Skeletal muscle cell (primary cell): ENCODE measurements around the gene PUM1.

Experiments
- DNase-seq: peaks from one replicate; pipeline ENCODE4 v3.0.0-alpha.2; 2010; ENCODE audit warnings: low read depth
- H3K4me3 ChIP-seq: 2 replicates; pipeline ENCODE4 v1.5.1; 2011; ENCODE audit warnings: low read depth, mild to moderate bottlenecking, control low read depth, low read length, moderate library complexity

Gene PUM1

DNA sequence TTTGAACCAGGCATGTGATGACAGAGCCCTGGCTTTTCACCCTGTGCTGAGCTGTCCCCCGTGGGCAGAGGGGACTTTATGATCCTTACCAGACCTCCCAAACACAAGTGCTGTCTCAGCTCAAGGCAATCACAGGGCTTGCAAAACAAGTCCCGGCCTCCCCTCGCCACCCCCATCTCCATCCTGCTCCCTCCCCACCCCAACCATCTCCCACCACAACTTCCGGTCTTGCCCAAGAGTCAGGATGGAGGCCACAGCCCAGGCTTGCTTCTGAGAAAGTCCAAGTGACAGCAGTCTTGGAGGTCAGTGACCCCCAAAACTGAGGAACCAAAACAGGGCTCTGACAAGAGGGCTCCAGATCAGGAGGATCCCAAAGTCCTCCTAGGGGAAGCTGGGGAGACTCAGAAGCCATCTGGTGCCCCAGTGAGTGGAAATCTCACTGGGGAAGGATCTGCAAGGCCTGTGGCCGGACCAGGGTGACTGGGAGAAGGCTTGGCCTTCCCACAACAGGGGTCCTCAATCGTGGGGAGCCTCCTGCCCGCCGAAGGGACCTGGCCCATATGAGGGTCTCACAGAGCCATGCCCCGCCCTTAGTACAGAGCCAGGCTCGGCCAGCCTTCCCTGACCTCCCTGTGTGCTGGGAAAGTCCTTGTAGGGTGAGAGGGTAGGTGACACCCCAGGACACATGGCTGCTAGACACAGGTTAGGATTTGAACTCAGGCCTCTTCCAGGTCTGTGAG lies 152.4 kb downstream of the PUM1 start:
- DNase-seq = no peak
- no peak overlapping the region for H3K4me3 ChIP-seq

DNA sequence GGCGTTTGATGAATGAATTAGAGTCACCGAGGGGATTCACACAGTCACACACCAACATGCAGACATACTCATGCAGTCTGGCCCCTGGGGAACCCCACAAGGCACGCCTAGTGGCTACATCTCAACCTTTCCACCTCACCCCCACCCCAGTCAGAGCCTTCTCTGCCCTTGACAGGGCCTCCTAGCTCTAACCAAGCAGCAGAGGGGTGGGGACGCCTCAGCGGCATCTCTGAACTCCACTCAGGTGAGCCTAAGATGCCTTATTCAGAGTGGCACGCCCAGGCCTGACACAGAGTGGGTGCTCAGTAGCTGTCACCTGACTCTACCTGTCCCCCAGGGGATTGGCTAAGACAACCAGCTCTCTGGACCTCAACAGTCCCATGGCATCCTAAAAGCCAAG lies 153.3 kb downstream of the PUM1 start:
- H3K4me3 ChIP-seq = no peak overlapping the region
- no peak for DNase-seq

DNA sequence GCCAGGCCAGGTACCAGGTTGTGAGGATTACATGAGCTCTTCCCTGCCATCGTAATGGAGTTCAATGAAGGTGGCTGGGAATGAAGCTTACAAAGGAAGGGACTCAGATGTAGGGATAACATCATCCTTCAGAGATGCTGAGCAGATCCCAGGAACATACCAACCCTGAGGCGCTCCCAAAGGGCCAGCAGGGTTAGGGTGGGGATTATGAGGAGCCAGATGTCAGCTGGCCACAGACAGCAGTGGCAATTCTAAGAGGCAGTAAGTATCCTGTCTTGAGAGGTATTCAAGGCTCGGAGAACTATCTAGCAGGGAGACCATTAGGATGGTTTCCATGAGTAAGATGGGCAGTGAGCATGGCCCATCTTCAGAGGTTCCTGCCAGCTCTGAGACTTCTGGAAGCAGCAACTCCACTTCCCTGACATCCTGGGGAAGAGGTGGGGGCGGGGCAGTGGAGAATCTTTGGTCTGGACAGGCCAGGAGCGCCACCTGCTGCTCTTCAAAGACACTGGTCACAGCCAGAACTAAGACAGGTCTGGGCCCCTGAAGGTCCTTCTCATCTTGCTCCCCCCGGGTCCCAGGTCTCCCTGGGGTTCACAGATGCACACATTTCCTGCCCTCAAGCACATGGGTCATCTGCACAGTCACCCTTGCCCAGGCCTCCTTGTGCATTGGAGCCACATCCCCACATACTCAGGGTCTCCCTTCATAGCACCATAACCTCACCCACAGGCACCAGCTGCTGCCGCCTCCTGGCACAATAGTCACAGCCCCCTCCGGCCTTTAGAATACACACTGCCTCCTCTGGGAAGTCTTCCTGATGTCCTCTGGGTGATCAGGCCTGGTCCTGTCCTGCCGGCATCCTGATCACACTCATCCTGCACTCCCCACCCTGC lies 154.2 kb downstream of the PUM1 start:
- H3K4me3 ChIP-seq = no peak overlapping the region
- DNase-seq = peak; percentile 52

DNA sequence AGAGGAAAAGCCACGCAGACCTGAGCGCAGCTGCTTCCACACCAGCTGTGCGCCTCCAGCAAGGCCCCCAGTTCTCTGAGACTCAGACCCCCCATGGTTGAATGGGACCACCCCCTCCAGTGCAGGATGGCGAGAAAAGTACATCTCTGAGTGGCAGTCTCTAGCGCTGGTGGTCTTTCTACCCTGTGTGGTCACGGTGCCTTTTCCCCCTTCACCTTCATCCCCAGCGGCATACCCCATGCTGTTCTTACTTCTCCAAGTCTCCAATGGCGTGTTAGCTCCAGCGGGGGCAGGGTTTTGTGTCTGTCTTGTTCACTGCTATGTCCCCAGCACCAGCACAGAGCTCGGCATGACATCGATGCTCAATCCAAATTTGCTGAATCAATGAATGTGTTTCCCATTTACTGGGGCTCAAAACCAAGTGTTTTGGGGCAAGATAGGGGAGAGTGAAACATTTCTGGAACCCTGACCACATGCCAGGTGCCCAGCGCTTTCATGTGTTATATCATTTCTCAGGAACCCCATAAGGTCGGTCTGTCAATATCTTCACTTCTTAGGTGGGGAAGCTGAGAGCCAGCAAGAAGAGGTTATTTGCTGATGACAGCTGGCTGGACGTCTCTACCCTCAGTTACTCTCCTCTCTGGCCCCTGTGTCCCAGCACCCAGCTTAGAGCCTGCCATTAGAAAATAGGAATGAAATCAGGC lies 156.0 kb downstream of the PUM1 start:
- H3K4me3 ChIP-seq = peak overlapping the region; percentile 52
- no peak for DNase-seq

DNA sequence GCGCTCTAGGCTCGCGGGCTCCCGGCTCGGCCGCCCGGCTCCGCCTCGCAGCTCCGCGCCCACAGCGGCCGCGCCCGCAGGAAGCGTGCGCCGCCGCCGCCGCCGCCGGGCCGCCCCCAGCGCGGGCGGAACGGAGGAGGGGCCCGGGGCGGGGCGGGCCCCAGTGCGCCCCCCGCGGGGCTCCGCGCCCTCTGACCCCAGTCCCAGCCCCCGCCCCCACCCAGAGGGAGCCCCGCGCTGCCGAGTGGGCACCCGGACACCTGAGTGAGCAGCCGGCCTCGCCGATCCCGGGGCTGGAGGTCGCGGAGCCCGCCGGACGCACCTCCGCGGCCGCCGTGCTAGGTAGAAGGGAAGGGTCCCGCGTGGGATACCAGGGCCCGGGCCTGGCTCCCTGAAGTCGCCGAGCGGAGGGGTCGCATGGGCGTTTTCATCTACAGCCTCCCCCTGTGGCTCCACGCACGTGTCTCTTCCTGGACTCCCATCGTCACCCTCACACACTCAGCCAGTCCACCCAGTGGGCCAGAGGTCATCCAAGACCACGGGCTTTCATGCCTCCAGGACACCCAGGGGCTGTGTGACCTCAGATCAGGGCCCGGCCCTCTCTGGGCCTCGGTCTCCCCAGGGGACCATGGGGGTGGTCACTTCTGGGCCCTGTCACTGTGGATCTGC lies 156.7 kb downstream of the PUM1 start, which contains the start of gene SDC3:
SDC3 (minus strand) TSS at position 63 of the 669 bp plus-strand sequence. CDS start 172 bp downstream, outside the sequence.
- no peak for DNase-seq
- H3K4me3 ChIP-seq = peak within 1 kb of the TSS; percentile 68

DNA sequence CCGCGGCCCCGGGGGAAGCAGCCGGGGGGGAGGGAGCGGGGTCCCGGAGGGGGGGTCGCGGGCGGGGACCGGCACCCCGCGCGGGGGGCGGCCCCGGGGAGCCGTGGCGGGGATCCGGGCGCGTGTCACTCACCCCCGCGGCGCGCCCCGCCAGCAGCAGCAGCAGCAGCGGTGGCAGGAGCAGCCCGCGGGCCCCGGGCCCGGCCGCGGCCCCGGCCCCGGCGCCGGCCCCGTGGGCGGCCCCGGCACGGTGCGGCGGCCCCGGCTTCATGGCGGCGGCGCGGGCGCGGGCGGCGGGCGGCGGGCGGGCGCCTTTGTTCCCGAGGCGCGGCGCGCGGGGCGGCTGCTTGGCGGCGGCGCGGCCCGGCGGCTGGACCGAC lies 157.2 kb downstream of the PUM1 start:
- H3K4me3 ChIP-seq = peak overlapping the region; percentile 68
- no peak for DNase-seq

DNA sequence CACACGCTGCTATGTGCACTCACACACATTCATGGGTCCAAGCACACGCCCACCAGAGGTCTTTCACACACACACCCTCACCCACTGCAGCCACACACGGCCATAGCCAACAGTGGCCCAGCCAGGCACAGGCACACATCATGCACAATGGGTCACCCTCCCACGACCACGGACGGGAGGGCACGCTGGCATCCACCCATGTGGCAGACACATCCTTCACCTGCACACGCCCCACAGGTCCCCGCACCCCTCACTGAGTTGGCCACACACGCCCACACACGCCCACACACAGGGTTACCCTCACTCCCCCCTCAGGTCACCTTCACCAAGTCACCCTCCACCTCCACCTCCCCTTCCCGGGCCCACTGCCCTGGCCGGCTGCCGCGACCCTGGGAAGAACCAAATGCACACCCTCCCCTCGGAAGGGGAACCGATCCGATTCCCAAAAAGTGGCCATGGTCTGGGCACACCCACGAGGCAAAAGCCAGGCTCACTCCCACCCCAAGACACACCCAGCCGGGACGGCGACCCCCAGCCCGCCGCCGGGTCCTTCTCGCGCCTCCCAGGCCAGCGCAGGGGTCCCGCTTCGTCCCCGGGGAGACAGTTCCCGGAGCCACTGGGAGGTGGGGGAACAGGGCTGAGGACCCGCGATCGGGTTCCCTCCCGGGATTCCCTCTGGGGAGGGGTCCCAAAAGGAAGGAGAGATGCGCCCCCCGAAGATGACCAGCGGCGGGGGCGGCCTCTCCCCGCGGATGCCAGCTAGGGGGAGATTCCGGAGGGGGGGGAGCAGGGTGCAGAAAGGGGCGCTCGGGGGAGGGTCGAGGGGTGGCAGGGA lies 157.8 kb downstream of the PUM1 start:
- DNase-seq = no peak
- H3K4me3 ChIP-seq = peak overlapping the region; percentile 68

DNA sequence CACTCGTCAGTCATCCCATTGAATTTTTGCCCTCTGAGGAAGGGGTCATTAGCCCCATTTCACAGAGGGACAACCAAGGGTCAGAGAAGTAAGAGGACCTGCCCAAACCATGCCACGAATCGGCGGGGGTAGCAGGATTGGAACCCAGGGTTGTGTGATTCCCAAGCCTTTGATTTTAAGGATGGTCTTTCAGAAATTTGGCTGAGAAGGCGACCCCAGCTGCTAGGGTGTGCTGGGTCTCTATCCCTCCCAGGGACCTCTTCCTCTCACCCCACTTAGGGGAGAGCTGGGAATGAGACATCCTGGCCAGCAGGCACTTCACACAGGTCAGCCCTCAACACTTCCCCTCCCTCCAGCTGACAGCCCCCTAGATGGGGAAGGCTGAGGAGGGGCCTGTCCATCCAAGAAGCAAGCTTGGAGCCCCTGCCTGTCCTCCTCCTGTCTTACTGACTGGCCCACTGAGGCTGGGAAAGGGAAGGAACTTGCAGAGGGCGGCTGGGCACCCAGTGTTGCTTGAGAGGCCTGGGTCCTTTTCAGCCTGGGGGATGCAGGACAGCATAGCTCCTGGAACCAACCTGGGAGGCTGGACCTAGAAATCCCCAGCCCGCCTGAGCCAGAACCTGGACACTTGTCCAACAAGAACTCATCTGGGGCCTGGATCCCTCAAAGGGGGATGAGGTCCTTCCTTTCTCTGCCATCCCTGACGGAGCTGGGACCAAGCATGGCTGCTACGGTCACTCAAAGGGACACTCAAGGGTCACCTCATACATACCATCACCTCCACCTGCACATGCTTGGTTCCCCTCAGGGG lies 158.7 kb downstream of the PUM1 start:
- DNase-seq = no peak

DNA sequence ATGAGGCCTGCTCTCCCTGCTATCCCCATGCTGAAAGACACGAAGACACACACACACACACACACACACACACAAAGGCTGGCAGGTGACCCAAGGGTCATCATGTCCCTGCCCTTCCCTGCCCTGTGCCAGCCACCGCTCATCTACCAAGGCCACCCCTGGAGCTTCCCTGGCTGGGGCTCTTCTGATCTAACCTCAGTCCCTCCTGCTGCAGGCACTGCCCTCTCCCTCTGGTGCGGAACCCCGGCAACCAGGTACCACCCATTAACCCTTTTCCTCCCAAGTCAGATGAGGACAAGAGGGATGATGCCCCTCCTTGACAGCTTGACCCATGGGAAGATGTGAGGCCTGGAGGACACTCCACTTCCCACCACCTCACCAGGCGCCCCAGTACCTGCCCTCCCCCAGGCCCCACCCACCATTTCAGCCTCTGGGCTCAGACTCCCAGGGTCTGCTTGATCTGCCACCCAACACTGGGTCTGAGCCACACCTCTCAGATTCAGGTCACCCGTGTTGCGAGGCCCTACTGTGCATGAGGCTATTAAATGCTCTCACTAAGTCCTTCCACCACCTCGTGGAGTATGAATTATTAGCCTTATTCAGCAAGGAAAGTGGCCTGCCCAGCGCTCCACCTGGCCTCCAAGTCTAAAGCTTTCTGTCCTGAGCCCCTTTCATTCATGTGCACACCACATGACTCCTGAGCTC lies 159.4 kb downstream of the PUM1 start:
- no peak for DNase-seq
- H3K4me3 ChIP-seq = no peak overlapping the region

More for the DNA sequence above, 158.7 kb downstream of the PUM1 start:
- peak overlapping the region; percentile 68 for H3K4me3 ChIP-seq

DNA sequence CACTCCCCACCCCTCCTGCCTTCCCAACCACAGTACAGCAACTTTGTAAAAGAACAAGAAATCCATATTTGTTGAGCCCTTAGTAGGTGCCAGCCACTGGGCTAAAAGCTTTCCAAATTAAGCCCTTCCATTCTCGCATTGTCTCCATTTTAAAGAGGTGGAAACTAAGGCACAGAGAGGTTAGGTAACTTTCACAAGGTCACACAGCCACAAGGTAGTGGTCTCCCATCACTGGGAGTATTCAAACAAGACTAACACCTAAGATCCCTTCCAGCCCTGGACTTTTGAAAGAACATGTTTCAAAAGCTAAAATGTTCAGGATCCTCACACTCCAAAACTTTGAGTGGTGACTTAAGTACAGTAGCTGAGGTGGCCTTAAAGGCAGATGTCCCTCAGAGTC lies 160.1 kb downstream of the PUM1 start:
- no peak overlapping the region for H3K4me3 ChIP-seq
- no peak for DNase-seq

DNA sequence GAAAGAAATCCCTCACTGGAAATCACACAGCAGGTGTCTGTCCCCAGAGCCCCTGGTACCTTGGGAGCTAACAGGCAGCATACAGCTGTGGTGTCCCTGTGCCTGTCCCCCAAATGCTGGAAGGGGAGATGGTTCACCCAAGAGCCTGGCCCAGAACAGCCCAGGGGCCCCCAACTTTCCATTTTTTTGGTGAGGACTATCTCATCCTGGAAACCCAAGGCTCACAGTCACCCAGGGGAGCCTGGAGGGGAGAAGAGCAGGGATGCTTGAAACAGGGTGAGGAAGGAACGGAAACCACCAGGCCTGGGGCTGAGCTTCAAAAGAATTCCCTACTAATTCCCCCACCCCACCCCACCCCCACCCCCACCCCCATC lies 160.6 kb downstream of the PUM1 start:
- no peak overlapping the region for H3K4me3 ChIP-seq
- DNase-seq = no peak

DNA sequence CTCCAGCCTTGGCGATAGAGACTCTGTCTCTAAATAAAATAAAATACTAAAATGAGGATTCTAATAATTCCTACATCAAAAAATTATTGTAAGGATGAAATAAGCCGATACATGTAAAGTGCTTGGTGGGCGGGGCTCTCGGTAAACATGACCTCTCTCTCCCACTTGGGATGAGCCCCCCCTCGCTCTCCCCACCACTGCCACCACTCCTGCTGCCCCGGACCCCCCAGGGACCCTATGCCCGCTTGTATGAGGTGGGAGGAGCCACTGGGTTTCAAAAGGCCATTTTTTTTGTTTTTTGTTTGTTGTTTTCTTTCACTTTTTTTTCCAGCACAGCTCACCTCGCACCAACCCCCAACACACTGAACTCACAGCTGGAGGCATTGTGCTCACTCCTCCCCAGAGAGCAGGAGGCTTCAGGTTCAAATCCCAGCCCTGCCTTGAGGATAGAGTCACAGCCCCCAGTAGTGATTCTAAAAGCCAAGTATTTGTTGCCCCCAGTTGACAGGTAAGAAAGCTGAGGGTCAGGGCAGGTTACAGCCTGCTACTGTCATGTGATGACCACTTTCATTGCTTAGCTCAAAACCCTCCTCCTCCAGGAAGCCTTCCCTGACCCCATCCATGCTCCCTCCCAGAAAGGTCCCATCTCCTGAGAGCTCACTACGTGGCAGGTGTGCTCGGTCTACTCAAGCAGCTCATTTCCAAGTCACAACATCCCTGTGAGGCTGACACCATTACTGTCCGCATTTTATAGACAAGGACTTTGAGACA lies 161.1 kb downstream of the PUM1 start:
- DNase-seq = no peak
- no peak overlapping the region for H3K4me3 ChIP-seq

DNA sequence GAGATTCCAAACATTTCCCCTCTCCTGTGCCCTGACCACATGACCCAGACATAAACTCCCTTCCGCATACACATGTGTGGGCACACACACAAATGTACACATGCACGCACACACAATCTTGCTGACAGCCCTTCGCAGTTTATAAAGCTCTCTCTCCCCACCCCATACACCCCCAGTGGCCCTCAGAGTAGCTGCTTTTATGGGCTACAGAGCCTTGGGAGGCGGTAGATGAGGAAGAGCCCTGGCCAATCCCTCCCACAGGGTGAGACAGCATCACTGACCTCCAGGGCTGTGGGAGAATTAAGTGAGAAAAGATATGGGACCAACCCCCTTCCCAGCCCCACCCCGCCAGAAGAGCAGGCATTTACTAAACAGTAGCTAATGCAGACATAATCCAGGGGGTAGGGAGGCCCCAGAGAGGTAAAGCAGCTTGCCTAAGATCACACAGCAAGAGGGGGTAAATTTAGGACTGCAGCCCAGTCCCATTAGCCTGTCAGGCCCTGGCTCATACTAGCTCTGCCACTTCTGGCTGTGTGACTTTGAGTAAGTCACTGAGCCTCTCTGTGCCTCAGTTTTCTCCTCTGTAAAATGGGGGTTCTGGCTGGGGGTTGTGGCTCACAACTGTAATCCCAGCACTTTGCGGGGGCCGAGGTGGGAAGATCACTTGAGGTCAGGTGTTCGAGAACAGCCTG lies 162.0 kb downstream of the PUM1 start:
- H3K4me3 ChIP-seq = no peak overlapping the region
- no peak for DNase-seq

DNA sequence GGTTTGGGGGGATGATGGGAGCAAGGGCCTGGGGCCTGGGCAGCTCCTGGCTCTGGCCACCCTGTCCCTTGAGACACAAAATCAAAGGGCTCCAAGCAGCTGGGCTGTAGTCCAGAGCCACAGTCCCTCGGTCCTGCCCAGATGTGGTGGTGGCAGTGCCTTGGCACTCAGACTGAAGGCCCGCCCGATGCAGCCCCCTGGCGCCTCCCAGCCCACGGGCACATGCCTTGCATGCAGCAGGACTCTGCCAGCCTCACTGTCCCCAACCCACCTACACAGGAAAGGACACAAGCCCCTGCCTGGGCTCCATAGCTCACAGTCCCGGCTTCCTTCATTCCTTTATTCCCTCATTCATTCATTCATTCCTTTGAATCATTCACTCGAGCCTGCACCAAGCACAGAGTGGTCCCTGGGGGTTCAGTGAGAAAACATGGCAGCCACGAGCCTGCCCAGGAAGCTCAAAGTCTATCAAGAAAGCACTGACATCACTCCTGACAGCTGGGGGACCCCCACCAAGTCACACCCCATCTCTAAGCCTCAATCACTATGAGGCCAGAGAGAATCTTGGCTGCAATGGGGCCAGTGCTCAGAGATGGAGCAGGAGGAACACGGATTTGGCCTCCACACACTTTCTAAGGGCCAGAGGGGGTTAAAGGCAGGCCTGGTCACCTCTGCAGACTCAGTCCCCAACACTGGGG lies 162.8 kb downstream of the PUM1 start:
- DNase-seq = no peak

DNA sequence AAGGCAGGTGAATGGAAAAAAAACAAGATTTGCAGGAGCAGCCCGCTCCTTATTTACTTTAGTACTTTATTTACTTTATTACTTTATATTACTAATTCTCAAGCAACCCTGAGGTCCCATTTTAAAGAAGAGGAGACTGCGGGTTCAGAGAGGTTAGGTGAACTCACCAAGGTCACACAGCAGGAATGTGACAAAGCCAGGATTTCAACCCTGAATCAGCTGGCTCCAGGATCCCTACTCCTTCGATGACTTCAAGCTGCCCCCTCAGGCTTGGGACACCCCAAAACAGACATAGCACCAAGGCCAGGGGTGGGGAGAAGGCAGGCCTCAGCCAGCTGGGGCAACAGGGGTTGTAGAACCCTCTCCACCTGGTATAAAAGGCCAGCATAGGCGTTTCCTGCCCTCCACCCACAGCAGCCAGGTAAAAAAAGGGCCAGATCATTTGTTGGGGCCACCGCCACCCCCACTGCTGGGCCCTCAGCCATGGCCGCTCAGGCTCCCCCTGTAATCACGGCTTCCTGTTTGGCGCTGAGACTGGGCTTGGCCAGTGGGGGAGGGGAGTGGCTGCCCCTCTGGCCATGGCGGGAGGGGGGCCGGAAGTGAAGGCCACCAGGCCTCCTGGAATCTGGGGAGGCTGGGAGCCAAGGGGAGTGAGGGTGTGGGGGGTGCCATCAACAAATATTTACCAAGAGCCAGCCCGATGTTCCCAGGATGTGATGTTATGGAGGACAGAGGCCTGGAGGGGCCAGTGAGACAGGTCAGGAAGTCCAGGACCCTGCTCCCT lies 163.5 kb downstream of the PUM1 start:
- DNase-seq = no peak
- H3K4me3 ChIP-seq = no peak overlapping the region

More for the DNA sequence above, 162.8 kb downstream of the PUM1 start:
- H3K4me3 ChIP-seq = no peak overlapping the region
